GM20431 (cell line): ENCODE results near the gene GOLPH3.
"Not testable (repeated sequence)": the region's sequence is repeated elsewhere in the genome, so short reads cannot be mapped to it uniquely, and the experiment has no call there.

Source experiments
- in situ Hi-C: fragments of 300-500 bp; cut with MseI, MboI; formaldehyde crosslinking; loops from one replicate; pipeline ENCODE4 v1.15.0; 2020; ENCODE audit warnings: low sequenced_read_pairs; ENCODE audit not compliant: unreplicated experiment

The GOLPH3 gene

DNA sequence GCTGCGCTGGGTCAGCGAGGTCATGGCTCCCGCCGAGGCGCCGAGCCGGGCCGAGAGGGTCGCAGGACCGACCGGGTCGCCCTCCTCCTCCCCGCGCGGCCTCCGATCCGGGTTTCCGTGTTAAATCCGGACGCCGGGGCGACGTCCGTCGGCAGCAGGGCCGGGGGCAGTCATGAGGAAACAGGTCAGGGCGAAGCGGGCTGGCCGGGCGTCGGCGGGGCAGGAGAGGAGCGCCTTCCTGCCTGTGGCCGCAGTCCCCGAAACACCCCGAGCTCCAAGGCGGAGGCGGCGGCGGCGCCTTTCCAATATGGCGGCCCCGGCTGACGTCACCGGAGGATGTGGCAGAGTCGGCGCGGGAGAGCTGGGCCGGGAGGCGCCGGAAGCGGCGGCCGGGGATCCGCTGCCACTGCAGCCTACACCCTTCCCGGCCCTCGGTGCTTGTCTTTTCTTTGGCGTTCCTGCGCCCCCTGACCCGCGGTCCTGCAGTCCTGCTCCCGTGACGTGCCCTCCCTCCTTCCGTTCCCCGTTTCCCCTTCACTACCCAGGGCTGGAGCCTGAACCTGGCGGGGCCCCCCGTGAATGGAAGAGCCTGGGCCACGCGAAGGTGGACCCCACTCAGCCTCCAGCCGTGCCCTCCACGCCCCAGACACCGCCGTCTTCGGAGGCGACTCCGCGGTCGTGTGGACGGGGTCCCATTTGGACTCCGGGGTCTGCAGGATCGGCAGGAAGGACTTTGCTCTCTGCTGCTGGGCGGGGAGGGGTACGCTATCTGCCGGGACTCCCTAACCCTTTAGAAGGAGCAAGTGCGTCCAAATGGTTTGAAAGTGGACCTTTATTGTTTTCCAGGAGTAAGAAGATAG lies at the start of gene GOLPH3:
Gene GOLPH3 (minus strand): TSS at position 309 of the 860 bp plus-strand sequence. CDS start 285 bp downstream, at position 24.
- in situ Hi-C loops = no loop called here

DNA sequence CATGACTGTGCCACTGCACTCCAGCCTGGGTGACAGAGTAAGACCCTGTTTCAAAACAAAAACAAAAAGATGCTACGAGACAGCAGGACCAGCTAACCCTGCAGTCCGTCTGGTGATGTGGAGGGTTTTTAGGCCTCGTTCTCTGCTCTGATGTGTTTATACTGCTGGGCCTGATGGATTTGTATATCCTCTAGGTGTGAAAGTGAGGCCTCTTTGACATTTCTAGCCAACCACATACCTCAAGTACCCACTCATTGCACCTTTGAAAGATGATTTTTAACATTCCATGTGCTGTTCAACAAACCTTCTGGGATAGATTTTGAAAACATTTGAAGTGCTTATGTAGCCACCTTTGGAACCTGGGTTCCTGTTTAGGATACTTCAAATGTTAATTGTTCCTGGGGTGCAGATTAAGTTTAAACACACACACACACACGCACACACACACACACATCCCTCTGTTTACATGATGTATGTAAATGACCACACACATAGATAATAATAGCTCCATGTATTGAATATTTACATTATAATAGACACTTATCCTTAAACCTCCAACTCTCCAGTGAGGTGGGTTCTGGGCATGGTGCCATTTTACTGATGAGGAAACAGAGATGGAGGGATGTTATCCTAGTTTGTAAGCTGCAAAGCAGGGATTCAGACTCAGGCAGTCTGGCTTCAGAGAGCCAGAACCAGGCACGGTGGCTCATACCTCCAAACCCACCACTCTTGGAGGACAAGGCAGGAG lies 48.8 kb upstream of the GOLPH3 start:
- in situ Hi-C loops = no loop called here

- in situ Hi-C loops = no loop called here
Observed at GRCh38 chr5:32217886-32218396, 43.8 kb upstream of the GOLPH3 start.

- in situ Hi-C loops = not testable (repeated sequence)
Observed at GRCh38 chr5:32214344-32214743, 40.2 kb upstream of the GOLPH3 start.

- in situ Hi-C loops = no loop called here
Observed at GRCh38 chr5:32210151-32210550, 36.0 kb upstream of the GOLPH3 start.

DNA sequence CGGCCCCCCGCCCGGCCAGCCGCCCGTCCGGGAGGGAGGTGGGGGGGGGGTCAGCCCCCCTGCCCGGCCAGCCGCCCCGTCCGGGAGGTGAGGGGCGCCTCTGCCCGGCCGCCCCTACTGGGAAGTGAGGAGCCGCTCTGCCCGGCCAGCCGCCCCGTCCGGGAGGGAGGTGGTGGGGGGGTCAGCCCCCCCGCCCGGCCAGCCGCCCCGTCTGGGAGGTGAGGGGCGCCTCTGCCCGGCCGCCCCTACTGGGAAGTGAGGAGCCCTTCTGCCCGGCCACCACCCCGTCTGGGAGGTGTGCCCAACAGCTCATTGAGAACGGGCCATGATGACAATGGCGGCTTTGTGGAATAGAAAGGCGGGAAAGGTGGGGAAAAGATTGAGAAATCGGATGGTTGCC lies 34.7 kb upstream of the GOLPH3 start:
- in situ Hi-C loops = not testable (repeated sequence)

DNA sequence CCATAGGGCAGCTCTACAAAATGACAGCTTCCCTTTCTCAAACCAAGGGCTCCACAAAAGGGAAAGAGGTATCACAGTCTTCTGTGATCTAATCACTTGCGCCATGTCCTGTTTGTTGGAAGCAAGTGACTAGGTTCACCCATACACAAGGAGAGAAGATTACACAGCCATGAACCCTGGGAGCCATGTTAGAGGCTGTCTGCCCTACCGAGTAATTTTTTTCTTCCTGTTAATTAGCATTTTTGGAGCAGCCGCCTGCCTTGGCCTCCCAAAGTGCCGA lies 33.2 kb upstream of the GOLPH3 start:
- in situ Hi-C loops = no loop called here

GRCh38 chr5:32206509-32207354 lies 32.6 kb upstream of the GOLPH3 start:
- in situ Hi-C loops = no loop called here

GRCh38 chr5:32206053-32206452 lies 31.9 kb upstream of the GOLPH3 start:
- in situ Hi-C loops = no loop called here

- in situ Hi-C loops = no loop called here
Observed at GRCh38 chr5:32202394-32202793, 28.3 kb upstream of the GOLPH3 start.

DNA sequence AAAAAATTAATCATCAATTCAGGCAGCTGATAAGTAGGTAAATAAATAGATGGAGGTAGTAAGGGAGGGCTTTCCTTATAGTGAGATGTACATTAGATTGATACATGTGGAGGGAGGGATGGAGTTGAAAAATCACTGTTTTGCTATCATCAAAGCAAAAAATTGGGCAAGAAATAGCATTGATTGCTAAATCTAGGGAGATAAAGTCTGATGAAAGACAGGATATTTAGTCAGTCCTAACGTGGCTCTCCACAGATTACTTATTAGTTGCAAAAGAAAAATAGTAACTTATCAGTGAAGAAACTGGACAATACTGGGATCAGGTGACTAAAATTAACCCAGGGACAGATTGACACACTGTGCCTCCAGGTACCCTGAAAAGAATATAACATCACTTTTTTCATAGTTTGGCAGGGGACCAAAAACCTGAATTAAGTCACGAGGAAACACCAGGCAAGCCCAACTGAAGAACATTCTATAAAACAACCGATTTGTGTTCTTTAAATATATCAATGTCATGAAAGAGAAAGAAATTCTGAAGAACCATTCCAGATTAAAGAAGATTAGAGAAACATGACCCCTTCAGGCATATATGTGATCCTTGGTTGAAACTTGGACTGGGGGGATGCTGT lies 27.1 kb upstream of the GOLPH3 start:
- in situ Hi-C loops = no loop called here

DNA sequence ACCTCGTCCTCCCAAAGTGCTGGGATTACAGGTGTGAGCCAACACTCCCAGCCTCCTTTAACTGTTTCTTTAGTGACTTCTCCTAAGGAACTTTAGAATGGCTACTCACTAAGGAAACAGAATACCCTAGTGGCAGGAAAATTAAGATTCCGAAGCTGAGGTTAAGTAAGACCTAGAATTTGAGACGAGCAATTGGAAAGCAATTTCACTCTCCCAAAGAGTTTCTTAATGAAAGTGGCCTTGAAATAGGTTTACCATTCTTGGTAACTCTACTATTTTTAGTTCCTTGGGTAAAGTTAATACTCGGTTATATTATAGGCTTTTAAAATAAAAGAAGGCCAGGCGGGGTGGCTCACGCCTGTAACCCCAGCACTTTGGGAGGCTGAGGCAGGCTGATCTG lies 22.9 kb upstream of the GOLPH3 start:
- in situ Hi-C loops = no loop called here

- in situ Hi-C loops = no loop called here
Observed at GRCh38 chr5:32195265-32195664, 21.1 kb upstream of the GOLPH3 start.

GRCh38 chr5:32193591-32193990 lies 19.5 kb upstream of the GOLPH3 start:
- in situ Hi-C loops = no loop called here

GRCh38 chr5:32190095-32190494 lies 16.0 kb upstream of the GOLPH3 start:
- in situ Hi-C loops = no loop called here

DNA sequence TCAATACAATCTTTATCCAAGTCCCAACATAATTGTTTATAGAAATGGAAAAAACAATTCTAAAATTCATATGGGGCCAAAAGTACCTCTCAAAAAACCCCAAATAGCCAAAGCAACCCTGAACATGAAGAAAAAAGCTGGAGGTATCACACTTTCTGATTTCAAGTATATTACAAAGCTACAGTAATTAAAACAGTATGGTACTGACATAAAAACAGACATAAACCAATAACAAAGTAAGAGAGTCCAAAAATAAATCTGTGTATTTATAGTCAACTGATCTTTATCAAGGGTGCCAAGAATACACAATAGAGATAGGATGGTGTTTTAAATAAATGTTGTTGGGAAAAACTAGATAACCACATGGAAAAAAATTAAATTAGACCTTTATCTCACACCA lies 13.6 kb upstream of the GOLPH3 start:
- in situ Hi-C loops = no loop called here

DNA sequence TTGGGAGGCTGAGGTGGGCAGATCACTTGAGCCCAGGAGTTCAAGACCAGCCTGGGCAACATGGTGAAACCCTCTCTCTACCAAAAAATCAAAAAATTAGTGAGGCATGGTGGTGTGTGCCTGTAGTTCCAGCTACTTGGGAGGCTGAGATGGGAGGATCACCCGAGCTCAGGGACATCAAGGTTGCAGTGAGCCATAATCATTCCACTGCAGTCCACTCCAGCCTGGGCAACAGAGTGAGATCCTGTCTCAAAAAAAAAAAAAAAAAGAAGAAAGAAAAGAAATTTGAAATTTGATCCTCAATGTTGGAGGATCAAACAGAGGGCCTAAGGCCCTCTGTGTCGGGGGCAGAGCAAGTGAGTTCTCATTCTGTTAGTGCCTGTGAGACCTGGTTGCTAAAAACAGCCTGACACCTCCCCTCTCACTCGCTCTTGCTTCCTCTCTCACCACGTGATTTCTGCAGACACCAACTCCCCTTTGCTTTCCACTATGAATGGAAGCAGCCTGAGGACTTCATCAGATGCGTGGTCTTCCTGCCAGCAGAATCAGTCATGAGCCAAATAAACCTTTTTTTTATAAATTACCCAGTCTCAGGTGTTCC lies 8.4 kb upstream of the GOLPH3 start:
- in situ Hi-C loops = no loop called here

DNA sequence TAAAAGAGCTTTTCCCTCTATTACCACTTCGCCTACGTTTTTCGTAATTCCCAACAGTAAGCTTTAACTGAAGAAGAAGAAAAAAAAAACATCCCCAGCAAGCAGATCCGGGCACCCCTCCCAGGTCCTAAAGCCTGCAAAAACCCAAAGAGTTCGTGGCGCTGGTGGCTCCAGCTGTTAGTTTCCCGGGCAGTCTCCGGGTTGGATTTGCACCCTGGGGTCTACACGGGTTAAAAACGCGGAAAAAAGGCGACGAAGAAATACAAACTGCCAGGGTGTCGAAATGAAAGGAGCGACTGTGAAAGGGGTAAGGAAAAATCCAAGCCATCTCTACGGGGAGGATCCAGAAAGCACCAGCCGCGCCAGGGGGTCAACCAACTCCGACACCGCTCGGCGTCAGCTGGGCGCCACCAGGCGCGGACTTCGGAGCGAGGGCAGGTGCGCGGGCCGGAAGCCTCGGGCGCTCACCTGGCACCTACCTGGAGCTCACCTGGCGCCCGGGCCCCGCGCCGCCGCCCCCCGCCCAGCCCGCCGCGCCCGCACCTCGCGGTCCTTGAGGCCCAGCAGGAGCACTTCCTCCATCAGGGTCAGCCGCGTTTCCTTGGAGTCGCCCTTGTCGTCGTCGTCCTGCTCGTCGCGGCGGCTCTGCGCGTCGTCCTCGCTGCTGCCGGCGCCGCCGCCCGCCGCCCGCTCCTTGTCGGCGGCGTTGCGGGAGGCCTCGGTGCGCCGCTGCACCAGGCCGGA lies 680 bp downstream of the GOLPH3 start:
- in situ Hi-C loops = no loop called here

DNA sequence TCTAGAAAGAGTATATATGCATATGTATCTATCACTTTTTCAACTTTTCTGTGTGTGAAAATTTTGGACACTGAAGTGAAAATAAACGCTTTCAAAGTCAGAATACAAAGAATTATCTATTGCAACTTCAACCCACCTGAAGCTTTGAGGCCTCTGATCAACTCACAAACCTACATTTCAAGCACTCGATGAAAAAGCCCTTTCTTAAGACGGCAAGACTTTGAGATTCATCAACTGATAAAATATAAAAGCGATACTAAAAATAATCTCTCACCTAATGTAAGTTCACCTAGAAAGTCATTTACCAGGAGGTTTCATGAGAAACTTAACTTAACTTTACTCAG lies 1.2 kb downstream of the GOLPH3 start:
- in situ Hi-C loops = no loop called here
